ENCODE data around the gene TACC2.

TACC2 gene

GRCh38 chr10:122029499-122030199 lies 40.7 kb downstream of the TACC2 start:
- no peak for DNase-seq

- DNase-seq = no peak
Observed at GRCh38 chr10:122030200-122030552, 41.2 kb downstream of the TACC2 start.

- no peak for DNase-seq
Observed at GRCh38 chr10:122033224-122033926, 44.4 kb downstream of the TACC2 start.

GRCh38 chr10:122034149-122034756 lies 45.3 kb downstream of the TACC2 start:
- DNase-seq = no peak

GRCh38 chr10:122040786-122041185 lies 51.8 kb downstream of the TACC2 start:
- no peak for DNase-seq

- no peak for DNase-seq
Observed at GRCh38 chr10:122042836-122043235, 53.9 kb downstream of the TACC2 start.

- no peak for DNase-seq
Observed at GRCh38 chr10:122044045-122044661, 55.2 kb downstream of the TACC2 start.

- no peak for DNase-seq
Observed at GRCh38 chr10:122044713-122045112, 55.8 kb downstream of the TACC2 start.

GRCh38 chr10:122045212-122045611 lies 56.2 kb downstream of the TACC2 start:
- DNase-seq = no peak

GRCh38 chr10:122047560-122047959 lies 58.6 kb downstream of the TACC2 start:
- no peak for DNase-seq

- DNase-seq = no peak
Observed at GRCh38 chr10:122049076-122049475, 60.1 kb downstream of the TACC2 start.

GRCh38 chr10:122050311-122050710 lies 61.3 kb downstream of the TACC2 start:
- DNase-seq = no peak

GRCh38 chr10:122050811-122051210 lies 61.8 kb downstream of the TACC2 start:
- DNase-seq = no peak

- no peak for DNase-seq
Observed at GRCh38 chr10:122051609-122052385, 62.8 kb downstream of the TACC2 start.

GRCh38 chr10:122052701-122053100 lies 63.7 kb downstream of the TACC2 start:
- DNase-seq = no peak

GRCh38 chr10:122053314-122053713 lies 64.4 kb downstream of the TACC2 start:
- DNase-seq = no peak

GRCh38 chr10:122054048-122055025 lies 65.4 kb downstream of the TACC2 start:
- no peak for DNase-seq

- DNase-seq = no peak
Observed at GRCh38 chr10:122055252-122055651, 66.3 kb downstream of the TACC2 start.

GRCh38 chr10:122056431-122057094 lies 67.6 kb downstream of the TACC2 start:
- no peak for DNase-seq

GRCh38 chr10:122057841-122058413 lies 69.0 kb downstream of the TACC2 start:
- DNase-seq = no peak

GRCh38 chr10:122060250-122060649 lies 71.3 kb downstream of the TACC2 start:
- no peak for DNase-seq
